ENCODE measurements around the gene AIG1.

GRCh38 chr6:143125455-143125854 is 64.8 kb downstream of the AIG1 start:
- TF ChIP-seq POLR2AphosphoS5 (IDR thresholded peaks at IDR 0.05), result no peak
- TF ChIP-seq CTCF (IDR thresholded peaks at IDR 0.05), result no peak
